GM18858 (cell line): ENCODE measurements around the gene CD300LD.

Experiments
- ATAC-seq: cut with Tn5 transposase; IDR thresholded peaks from one replicate; pipeline ENCODE4 v1.9.1; 2021; ENCODE audit not compliant: unreplicated experiment

Gene CD300LD

GRCh38 chr17:74545843-74546230, 46.2 kb downstream of the CD300LD start, which contains the start of gene CD300C:
TSS of gene CD300C (minus strand) at chr17:74546115. CDS start at chr17:74545782, 333 bp downstream.
- no peak for ATAC-seq

DNA sequence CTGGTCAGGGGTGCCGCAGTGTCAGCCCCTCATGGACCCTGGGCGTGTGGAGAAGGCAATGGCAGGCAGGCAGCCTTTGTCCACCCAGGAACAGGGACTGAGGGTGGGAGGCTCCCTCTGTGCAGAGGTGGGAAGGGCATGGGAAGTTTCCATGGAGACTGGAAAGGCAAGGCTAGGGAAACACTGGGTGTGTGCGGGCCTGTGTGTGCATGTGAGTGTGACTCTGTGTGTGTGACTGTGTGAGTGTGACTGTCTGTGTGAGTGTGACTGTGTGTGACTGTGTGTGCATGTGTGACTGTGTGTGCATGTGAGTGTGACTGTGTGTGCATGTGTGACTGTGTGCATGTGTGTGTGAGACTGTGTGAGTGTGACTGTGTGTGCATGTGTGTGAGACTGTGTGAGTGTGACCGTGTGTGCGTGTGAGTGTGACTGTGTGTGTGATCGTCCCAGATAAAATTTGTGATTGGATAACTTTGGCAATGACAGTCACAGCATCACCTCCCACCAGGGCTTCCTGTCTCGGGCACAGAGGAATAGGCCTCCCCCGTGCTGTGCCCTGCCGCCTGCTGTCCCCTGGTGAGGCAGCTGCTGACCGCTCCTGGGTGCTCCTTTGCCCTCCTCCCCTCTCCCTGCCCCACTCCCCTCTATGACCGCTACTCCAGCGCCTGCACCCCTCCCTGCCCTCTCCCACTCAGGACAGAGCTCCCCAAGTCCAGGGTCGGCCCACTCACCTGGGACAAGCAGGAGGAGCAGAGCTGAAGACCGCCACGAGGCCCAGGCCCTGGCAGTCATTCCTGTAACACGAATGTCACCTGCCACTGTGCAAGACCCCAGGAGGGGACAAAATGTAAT, 46.9 kb downstream of the CD300LD start:
- no peak for ATAC-seq

GRCh38 chr17:74543891-74544760, 48.0 kb downstream of the CD300LD start:
- no peak for ATAC-seq

DNA sequence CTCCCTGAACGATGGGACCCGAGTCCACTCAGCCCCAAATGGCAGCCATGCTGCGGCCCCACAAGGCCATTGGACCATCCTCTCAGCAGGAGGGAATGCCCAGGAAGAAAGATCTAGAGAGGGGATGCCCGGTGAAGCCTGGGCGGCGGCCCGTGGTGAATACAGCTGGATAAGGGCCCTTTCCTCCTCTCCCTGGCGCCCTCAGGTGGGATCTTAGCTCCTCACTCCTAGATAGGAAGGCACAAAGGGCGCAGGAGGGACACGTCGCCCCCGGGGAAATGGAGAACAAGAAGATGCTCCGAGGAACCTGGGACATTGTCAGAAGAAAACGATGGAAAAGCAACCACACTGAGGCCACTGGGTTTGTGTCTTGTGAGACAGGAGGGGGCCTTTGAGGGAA, 48.7 kb downstream of the CD300LD start:
- ATAC-seq, result no peak

GRCh38 chr17:74542727-74543383, 49.2 kb downstream of the CD300LD start:
- ATAC-seq, result no peak

DNA sequence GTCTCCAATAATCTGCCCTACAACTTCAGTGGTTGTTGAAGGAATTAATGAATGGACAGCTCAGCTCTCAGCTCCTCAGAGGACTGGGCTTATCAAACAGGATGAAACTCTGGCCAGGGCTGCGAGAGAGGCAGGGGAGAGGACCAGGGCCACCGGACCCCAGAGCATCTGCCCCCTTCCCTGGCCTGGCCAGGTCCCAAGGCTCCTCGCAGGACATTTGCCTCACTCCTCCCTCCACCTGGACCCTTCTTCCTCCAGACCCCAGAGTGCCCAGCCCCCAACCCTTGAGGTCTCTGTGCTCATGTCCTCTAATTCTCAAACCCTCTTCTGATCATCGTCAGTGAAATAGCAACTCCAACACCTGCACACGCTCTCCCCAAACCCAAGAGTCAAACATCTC, 49.9 kb downstream of the CD300LD start:
- ATAC-seq, result no peak

DNA sequence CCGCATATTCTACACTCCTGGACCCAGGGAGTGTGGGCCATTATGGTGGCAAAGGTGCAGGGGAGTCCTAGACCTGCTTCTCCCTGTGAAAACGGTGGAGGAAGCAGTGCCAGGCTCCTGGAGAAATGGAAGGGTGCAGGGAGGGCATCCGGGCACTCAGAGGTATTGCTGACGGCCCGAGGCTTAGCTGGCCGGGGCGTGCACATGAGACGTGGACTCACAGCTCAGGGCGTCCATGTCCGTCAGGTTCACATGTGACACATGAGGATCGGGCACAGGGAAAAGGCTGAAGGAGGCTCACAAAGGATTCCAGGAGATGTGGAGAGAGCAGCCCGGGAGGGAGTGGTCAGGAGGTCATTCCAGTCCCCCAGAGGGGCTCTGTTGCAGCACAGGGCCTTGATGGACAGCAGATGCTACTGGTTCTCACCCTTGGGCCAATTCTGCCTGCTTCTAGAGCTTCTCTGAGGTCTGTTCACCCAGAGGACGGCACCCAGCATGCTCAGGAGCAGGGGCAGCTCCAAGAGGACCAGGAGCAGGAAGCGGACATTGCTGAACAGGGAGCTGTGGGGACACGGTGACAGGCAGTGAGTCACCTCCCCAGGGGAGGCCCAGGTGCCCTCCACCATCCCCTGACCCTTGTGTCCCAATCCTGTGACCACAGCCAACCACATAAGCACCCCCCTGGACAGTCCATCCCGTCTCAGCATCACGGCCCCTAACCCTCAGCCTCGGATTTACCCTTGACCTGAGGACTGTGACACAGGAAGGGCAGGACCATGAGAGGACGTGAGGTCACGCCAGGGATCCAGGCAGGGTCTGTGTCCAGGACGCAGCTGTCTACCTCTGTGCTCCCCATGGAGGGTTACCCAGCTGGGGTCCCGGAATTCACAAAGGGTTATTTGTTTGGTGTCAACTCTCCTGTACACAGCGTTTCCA, 50.6 kb downstream of the CD300LD start:
- no peak for ATAC-seq

DNA sequence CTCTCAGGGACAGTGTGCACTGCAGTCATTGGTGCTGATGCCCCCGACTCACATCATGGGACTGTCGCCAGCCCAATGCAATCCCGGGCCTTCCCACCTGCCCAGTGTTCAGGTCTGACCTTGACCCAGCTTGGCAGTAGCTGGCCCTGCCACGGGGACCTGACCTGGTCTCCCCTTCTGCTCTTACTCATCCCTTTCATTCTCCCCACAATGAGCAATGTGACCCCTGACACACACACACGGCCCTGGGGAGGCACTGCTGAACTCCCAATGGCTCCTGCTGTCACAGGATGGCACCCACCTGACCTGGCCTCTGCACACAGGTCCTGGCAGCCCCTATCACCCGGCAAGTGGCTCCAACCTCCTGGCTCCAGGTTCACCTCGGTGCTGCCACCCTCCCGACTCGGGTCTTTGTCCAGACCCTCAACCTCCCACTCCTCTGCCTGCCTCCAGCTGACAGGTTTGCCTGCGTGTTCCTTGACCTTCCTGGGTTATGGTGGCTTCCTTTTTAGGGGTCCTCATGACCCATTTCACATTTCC, 52.7 kb downstream of the CD300LD start:
- no peak for ATAC-seq

- ATAC-seq, result no peak
Measured at GRCh38 chr17:74536890-74537289, 55.2 kb downstream of the CD300LD start.

GRCh38 chr17:74532115-74532514, 60.0 kb downstream of the CD300LD start:
- no peak for ATAC-seq

DNA sequence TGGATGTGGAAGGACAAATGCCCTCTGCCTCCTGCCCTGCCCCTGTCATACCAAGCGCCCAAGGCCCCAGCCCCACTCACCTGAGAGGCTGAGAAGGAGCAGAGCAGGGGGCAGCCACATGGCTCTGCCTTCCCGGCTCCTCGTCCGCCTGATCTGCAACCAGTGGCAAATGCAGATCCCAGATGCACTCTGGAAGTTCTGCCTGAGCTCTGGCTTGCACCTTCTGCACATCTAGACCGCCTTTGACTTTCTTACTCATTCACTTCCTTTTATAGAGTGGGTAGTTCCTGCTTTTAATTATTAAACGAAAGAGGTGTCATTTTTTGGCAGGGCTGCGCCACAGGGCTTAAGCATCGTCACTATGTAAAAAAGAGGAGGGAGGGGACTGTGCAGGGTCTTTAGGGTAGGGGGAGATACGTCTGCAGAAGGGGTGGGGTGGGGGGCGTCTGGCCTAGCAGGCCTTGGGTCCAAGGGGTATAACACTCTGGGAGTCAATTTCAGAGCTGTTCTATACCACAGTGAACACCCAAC, 60.8 kb downstream of the CD300LD start, which contains the start of gene CD300LB:
Gene CD300LB (minus strand): TSS at position 245 of the 531 bp plus-strand sequence. CDS start 125 bp downstream, at position 120.
- ATAC-seq, result no peak

- no peak for ATAC-seq
Measured at GRCh38 chr17:74530831-74531150, 61.3 kb downstream of the CD300LD start.
